ENCODE results near the gene VPS52.

GRCh38 chr6:33205191-33206026, 66.3 kb downstream of the VPS52 start:
- TF ChIP-seq NFRKB (IDR thresholded peaks at IDR 0.05) (no peak), ZNF384 (IDR thresholded peaks at IDR 0.05) (no peak), SUZ12 (IDR thresholded peaks at IDR 0.05) (no peak), ELF4 (IDR thresholded peaks at IDR 0.05) (no peak), TARDBP (IDR thresholded peaks at IDR 0.05) (no peak), SP1 (IDR thresholded peaks at IDR 0.05) (no peak), FOXM1 (IDR thresholded peaks at IDR 0.05; ENCODE audit: borderline replicate concordance) (no peak), PKNOX1 (IDR thresholded peaks at IDR 0.05) (no peak), FOXK2 (IDR thresholded peaks at IDR 0.05) (no peak), ARNT (IDR thresholded peaks at IDR 0.05) (no peak), BHLHE40 (IDR thresholded peaks at IDR 0.05; ENCODE audit: borderline replicate concordance) (no peak), LEF1 (IDR thresholded peaks at IDR 0.05; ENCODE audit: borderline replicate concordance) (no peak), HDGF (IDR thresholded peaks at IDR 0.05; ENCODE audit: borderline replicate concordance) (no peak)
